ENCODE data around the gene SUGCT.

DNA sequence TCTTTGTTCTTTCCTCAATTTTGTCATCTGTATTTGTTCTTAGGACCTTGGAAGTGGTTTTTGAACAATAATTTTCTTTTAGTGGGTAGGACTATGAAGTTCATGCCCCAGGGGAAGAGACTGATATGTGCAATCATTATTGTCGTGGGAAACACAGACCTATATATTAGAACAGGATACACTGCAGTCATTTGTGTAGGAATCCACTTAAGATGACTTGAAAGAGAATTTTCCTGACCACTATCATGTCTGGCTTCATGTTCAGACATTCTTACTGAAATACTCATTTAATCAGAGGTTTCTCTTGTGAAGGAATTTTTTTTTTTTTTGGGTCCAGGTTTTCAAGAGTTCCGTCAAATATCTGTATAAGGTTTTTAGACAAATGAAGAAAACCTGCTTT, 163.6 kb downstream of the SUGCT start:
- TF ChIP-seq NFIC (IDR thresholded peaks at IDR 0.05), result no peak
- no peak for TF ChIP-seq TCF12 (IDR thresholded peaks at IDR 0.05; ENCODE audit: low read depth)
- no peak for TF ChIP-seq EP300 (IDR thresholded peaks at IDR 0.05; ENCODE audit: borderline replicate concordance)
- TF ChIP-seq YY1 (IDR thresholded peaks at IDR 0.05; ENCODE audit: low read depth), result no peak
- no peak for TF ChIP-seq TAF1 (IDR thresholded peaks at IDR 0.05; ENCODE audit: low read depth)
- TF ChIP-seq ZBTB7A (IDR thresholded peaks at IDR 0.05; ENCODE audit: low read depth), result no peak
- no peak for TF ChIP-seq FOXM1 (IDR thresholded peaks at IDR 0.05; ENCODE audit: borderline replicate concordance, low read depth)
- no peak for TF ChIP-seq CREB1 (IDR thresholded peaks at IDR 0.05; ENCODE audit: low read depth)
- TF ChIP-seq, protein P1, sequence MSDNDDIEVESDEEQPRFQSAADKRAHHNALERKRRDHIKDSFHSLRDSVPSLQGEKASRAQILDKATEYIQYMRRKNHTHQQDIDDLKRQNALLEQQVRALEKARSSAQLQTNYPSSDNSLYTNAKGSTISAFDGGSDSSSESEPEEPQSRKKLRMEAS (IDR thresholded peaks at IDR 0.05), result no peak
- no peak for TF ChIP-seq RAD21 (IDR thresholded peaks at IDR 0.05; ENCODE audit: low read depth)
- no peak for TF ChIP-seq TEAD4 (IDR thresholded peaks at IDR 0.05)
- TF ChIP-seq CEBPB (IDR thresholded peaks at IDR 0.05), result no peak

All from Ishikawa (cell line).